CD14-positive monocyte (primary cell): ENCODE results near the gene R3HDM4. TPM values are rescaled to one million over a fixed set of nuclear protein-coding genes. Genes with fewer than 3 reads are reported as not detected.

Source experiments
- DNase-seq, 3 donors: peaks; one replicate each; pipeline ENCODE4 v3.0.0-alpha.2; 2011 to 2022
- H2AFZ ChIP-seq: 2 replicates; pipeline ENCODE4 v1.6.0; 2012; ENCODE audit warnings: mild to moderate bottlenecking, low read depth, low read length, inconsistent platforms; ENCODE audit not compliant: insufficient read depth, poor library complexity, severe bottlenecking
- H3K27ac ChIP-seq, 2 donors: 1 replicate in 1 of 2; 2 replicates in 1 of 2; pipeline ENCODE4 v1.5.1; 2012 to 2013; ENCODE audit warnings: low read length in 2 of 2, control low read depth in 1 of 2, inconsistent platforms in 1 of 2, low read depth in 1 of 2, mild to moderate bottlenecking in 1 of 2
- H3K27me3 ChIP-seq, 2 donors: one replicate each; pipeline versions ENCODE4 v1.6.0 to v1.6.1; 2011 to 2013; ENCODE audit warnings: low read length in 2 of 2; ENCODE audit not compliant: control insufficient read depth in 2 of 2, insufficient read depth in 2 of 2
- H3K36me3 ChIP-seq, 2 donors: replicated peaks in 1 of 2; 1 replicate in 1 of 2; 2 replicates in 1 of 2; pipeline versions ENCODE4 v1.5.1 to v1.6.1; 2012 to 2013; ENCODE audit warnings: low read length in 2 of 2, control low read depth in 1 of 2, inconsistent platforms in 1 of 2, mild to moderate bottlenecking in 1 of 2; ENCODE audit not compliant: insufficient read depth in 2 of 2, control insufficient read depth in 1 of 2
- H3K4me1 ChIP-seq, 2 donors: 1 replicate in 1 of 2; 2 replicates in 1 of 2; pipeline versions ENCODE4 v1.5.1 to v1.6.1; 2012 to 2013; ENCODE audit warnings: low read length in 2 of 2, control low read depth in 1 of 2, inconsistent platforms in 1 of 2, mild to moderate bottlenecking in 1 of 2, moderate library complexity in 1 of 2; ENCODE audit not compliant: insufficient read depth in 2 of 2, control insufficient read depth in 1 of 2
- H3K4me2 ChIP-seq: replicated peaks from 2 replicates; pipeline ENCODE3; 2012; ENCODE audit warnings: low read length, moderate library complexity, mild to moderate bottlenecking; ENCODE audit not compliant: poor library complexity, severe bottlenecking; ENCODE audit errors: extremely low read depth
- H3K4me3 ChIP-seq, 3 experiments: fragments of 200-600 bp in 1 of 3; sonication (generic) in 1 of 3; replicated peaks in 1 of 3; 1 replicate in 2 of 3; 2 replicates in 1 of 3; pipeline ENCODE4 v1.5.1; 2011 to 2013; ENCODE audit warnings: low read length in 3 of 3, mild to moderate bottlenecking in 3 of 3, control low read depth in 2 of 3, low read depth in 2 of 3, inconsistent platforms in 1 of 3, moderate library complexity in 1 of 3
- H3K79me2 ChIP-seq: 2 replicates; pipeline ENCODE4 v1.6.0; 2012; ENCODE audit warnings: mild to moderate bottlenecking, control low read depth, inconsistent platforms, low read length, moderate library complexity; ENCODE audit not compliant: insufficient read depth
- H3K9ac ChIP-seq: 2 replicates; pipeline ENCODE4 v1.6.0; 2017; ENCODE audit warnings: low read length, mild to moderate bottlenecking; ENCODE audit not compliant: insufficient read depth, poor library complexity, severe bottlenecking
- H3K9me3 ChIP-seq, 2 donors: replicated peaks in 1 of 2; 1 replicate in 1 of 2; 2 replicates in 1 of 2; pipeline versions ENCODE4 v1.5.1 to v1.6.1; 2012 to 2013; ENCODE audit warnings: low read length in 2 of 2, control low read depth in 1 of 2; ENCODE audit not compliant: control insufficient read depth in 1 of 2, insufficient read depth in 1 of 2
- H4K20me1 ChIP-seq: 2 replicates; pipeline ENCODE4 v1.6.0; 2012; ENCODE audit warnings: mild to moderate bottlenecking, low read length, control low read depth, moderate library complexity; ENCODE audit not compliant: insufficient read depth
- H3K27ac Mint-ChIP-seq, 7 donors: one replicate each; pipeline ENCODE4 v1.8.0; 2020; ENCODE audit warnings: mild to moderate bottlenecking in 7 of 7, mixed read lengths in 7 of 7, moderate library complexity in 6 of 7, inconsistent platforms in 2 of 7
- H3K27me3 Mint-ChIP-seq, 3 donors: one replicate each; pipeline ENCODE4 v1.8.0; 2021 to 2022; ENCODE audit warnings: low read depth in 3 of 3, mild to moderate bottlenecking in 3 of 3, mixed read lengths in 3 of 3, moderate library complexity in 3 of 3, inconsistent platforms in 1 of 3
- H3K36me3 Mint-ChIP-seq, 2 donors: one replicate each; pipeline ENCODE4 v1.8.0; 2020; ENCODE audit warnings: mixed read lengths in 2 of 2, inconsistent platforms in 1 of 2, mild to moderate bottlenecking in 1 of 2
- H3K4me1 Mint-ChIP-seq: one replicate; pipeline ENCODE4 v1.8.0; 2020; ENCODE audit warnings: mild to moderate bottlenecking, mixed read lengths
- H3K4me3 Mint-ChIP-seq, 2 donors: one replicate each; pipeline ENCODE4 v1.8.0; 2020; ENCODE audit warnings: mild to moderate bottlenecking in 2 of 2, mixed read lengths in 2 of 2, moderate library complexity in 1 of 2
- H3K9me3 Mint-ChIP-seq, 7 donors: one replicate each; pipeline ENCODE4 v1.8.0; 2020 to 2022; ENCODE audit warnings: mixed read lengths in 7 of 7, mild to moderate bottlenecking in 6 of 7, moderate library complexity in 6 of 7, inconsistent platforms in 2 of 7
- WGBS: methylation state at CpG from one replicate; pipeline ENCODE4 v1.1.5; 2013; ENCODE audit warnings: missing lambda C conversion rate; ENCODE audit not compliant: insufficient coverage; 5-methylcytosine and 5-hydroxymethylcytosine counted together
- intact Hi-C, 2 donors: fragments of 100-400 bp; cut with micrococcal nuclease; formaldehyde crosslinking; loops; one replicate each; pipeline versions ENCODE4 v1.15.0 to v1.15.1; 2023
- polyA plus RNA-seq, 3 donors: library from polyadenylated mRNA; depleted of rRNA in 1 of 3; unstranded in 2 of 3; stranded (reverse) in 1 of 3; fragments of 300-500 nt in 2 of 3; fragments of >200 nt in 1 of 3; fragmentation: Illumina TruSeq in 2 of 3; gene quantifications; 1 replicate in 2 of 3; 2 replicates in 1 of 3; pipeline ENCODE4 v1.2.3, GENCODE V29; 2012 to 2021
- TF ChIP-seq, protein P1 (sequence below): fragments of 200-600 bp; IDR thresholded peaks from one replicate; pipeline ENCODE4 v1.8.0; 2022; ENCODE audit warnings: antibody characterized with exemption, mild to moderate bottlenecking

R3HDM4 gene
- polyA plus RNA-seq, 3 donors = 70.8 to 99.9 (median 78.7) TPM

DNA sequence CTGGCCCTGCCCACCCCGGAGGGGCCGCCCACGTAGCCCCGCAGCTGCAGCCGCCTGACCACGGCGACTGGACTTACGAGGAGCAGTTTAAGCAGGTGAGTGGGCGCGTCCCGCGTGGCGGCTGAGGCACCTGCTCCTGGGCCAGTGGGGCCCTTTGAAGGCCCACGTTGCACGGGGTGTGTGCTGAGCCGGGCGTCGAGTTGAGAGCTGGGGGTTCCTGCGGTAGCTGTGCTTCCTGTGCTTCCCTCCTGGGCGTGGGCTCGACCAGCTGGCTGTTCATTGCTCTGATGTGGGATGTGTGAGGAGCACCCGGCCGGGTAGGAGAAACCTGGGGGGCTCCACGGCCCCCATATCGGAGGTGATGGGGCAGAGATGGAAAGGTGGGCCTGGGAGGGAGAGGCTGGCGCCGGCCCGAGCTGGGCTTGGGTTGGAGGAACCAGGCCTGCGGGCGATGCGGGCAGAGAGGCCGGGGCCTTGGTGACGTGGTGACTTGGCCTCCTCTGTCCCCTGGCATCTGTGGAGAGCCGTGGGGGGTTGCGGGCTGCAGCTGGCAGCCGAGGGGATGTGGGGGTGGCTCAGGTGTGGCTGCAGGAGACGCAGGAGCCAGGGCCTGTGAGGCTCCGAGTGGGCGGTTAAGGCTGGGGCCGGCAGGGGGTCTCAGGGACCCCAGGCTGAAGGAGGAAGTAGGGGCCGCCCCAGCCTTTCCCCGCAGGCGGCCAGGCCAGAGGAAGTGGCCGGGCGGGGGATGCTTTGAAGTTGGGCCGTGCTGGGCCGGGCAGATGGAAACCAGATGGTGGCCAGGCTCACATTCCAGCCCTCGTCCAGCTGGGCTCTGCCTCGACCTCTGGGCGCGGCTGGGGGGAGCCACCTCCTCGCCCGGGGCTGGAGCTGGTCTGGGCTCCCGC lies 19.9 kb upstream of the R3HDM4 start:
- Histone ChIP-seq H3K27ac (peak overlapping the region; percentile 63 to 67), H2AFZ (no peak overlapping the region), H3K4me3 (peak overlapping the region in 2 of 3 experiments; percentile 23 to 66), H4K20me1 (peaks cover 97% of the 10 kb centered on the region), H3K4me2 (peak overlapping the region; percentile 63), H3K4me1 (peaks cover 53 to 76% of the 10 kb centered on the region in 2 donors), H3K9ac (peak overlapping the region; percentile 33), H3K79me2 (peaks cover 98% of the 10 kb centered on the region), H3K27me3 (no peaks in the 10 kb centered on the region), H3K9me3 (no peaks in the 10 kb centered on the region), H3K36me3 (peaks cover 9 to 43% of the 10 kb centered on the region in 2 donors)
- H3K27me3 Mint-ChIP-seq = peaks cover 0 to 1% (median 0%) of the 10 kb centered on the region in 3 donors
- peaks cover 24 to 50% of the 10 kb centered on the region in 2 donors for H3K36me3 Mint-ChIP-seq
- intact Hi-C loops = no loop called here
- peak overlapping the region; percentile 74 to 92 (median 86) for H3K27ac Mint-ChIP-seq
- H3K9me3 Mint-ChIP-seq = peaks cover 0 to 2% (median 0%) of the 10 kb centered on the region in 7 donors
- TF ChIP-seq, protein P1, sequence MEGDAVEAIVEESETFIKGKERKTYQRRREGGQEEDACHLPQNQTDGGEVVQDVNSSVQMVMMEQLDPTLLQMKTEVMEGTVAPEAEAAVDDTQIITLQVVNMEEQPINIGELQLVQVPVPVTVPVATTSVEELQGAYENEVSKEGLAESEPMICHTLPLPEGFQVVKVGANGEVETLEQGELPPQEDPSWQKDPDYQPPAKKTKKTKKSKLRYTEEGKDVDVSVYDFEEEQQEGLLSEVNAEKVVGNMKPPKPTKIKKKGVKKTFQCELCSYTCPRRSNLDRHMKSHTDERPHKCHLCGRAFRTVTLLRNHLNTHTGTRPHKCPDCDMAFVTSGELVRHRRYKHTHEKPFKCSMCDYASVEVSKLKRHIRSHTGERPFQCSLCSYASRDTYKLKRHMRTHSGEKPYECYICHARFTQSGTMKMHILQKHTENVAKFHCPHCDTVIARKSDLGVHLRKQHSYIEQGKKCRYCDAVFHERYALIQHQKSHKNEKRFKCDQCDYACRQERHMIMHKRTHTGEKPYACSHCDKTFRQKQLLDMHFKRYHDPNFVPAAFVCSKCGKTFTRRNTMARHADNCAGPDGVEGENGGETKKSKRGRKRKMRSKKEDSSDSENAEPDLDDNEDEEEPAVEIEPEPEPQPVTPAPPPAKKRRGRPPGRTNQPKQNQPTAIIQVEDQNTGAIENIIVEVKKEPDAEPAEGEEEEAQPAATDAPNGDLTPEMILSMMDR = no peak
- peak overlapping the region; percentile 73 to 87 for H3K4me3 Mint-ChIP-seq
- H3K4me1 Mint-ChIP-seq = peaks cover 72% of the 10 kb centered on the region
- peak in 2 of 3 donors; percentile 48 to 62 for DNase-seq
- WGBS = 4% methylated on average over 48 of the region's 54 CpGs

DNA sequence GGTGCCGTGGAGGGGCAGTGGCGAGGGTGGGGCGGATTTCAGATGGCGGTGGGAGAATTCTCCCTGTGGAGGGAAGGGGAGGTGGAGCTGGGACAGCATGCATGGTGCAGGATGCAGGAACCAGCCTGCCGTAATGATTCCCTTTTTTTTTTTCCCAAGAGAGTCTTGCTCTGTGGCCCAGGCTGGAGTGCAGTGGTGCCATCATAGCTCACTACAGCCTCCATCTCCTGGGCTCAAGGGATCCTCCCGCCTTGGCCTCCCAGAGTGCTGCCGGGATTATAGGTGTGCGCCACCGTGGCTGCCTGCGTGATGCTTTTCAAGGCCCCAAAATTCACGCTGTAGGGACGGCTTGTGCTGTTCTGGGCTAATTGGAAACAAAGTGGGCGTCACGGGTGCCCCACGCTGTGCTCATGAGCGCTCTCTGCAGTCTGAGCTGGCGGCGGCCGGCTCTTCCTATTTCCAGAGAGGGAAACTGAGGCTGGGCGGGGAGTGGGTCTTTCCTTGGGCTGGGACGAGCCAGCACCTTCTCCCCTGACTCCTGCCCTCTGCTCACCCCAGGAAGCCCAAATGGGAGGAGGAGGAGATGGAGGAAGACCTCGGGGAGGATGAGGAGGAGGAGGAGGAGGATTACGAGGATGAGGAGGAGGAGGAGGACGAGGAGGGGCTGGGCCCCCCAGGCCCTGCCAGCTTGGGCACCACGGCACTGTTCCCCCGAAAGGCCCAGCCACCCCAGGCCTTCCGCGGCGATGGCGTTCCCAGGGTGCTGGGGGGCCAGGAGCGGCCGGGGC lies 19.0 kb upstream of the R3HDM4 start:
- TF ChIP-seq, protein P1 = no peak
- H2AFZ ChIP-seq = no peak overlapping the region
- H3K27me3 ChIP-seq = no peaks in the 10 kb centered on the region
- Mint-ChIP-seq H3K27me3 (no peaks in the 10 kb centered on the region), H3K4me1 (peaks cover 68% of the 10 kb centered on the region), H3K4me3 (peak overlapping the region in 1 of 2 donors; percentile 39), H3K27ac (peak overlapping the region in 2 of 7 donors; percentile 56 to 57), H3K36me3 (peaks cover 19 to 41% of the 10 kb centered on the region in 2 donors), H3K9me3 (peaks cover 0 to 2% (median 0%) of the 10 kb centered on the region in 7 donors)
- H3K4me1 ChIP-seq = peaks cover 59 to 74% of the 10 kb centered on the region in 2 donors
- H4K20me1 ChIP-seq = peaks cover 96% of the 10 kb centered on the region
- H3K79me2 ChIP-seq = peaks cover 98% of the 10 kb centered on the region
- DNase-seq = no peak
- no peaks in the 10 kb centered on the region for H3K9me3 ChIP-seq
- intact Hi-C loops = no loop called here
- peak overlapping the region; percentile 63 for H3K4me2 ChIP-seq
- H3K4me3 ChIP-seq = peak overlapping the region in 1 of 3 experiments; percentile 66
- 58% methylated on average over 24 of the region's 32 CpGs for WGBS
- peak overlapping the region; percentile 23 to 63 for H3K27ac ChIP-seq
- H3K36me3 ChIP-seq = peaks cover 9 to 38% of the 10 kb centered on the region in 2 donors
- H3K9ac ChIP-seq = peak overlapping the region; percentile 33
